ENCODE measurements around the gene ZNF484.
"Not testable (repeated sequence)": the region's sequence is repeated elsewhere in the genome, so short reads cannot be mapped to it uniquely, and the experiment has no call there.

The ZNF484 gene

DNA sequence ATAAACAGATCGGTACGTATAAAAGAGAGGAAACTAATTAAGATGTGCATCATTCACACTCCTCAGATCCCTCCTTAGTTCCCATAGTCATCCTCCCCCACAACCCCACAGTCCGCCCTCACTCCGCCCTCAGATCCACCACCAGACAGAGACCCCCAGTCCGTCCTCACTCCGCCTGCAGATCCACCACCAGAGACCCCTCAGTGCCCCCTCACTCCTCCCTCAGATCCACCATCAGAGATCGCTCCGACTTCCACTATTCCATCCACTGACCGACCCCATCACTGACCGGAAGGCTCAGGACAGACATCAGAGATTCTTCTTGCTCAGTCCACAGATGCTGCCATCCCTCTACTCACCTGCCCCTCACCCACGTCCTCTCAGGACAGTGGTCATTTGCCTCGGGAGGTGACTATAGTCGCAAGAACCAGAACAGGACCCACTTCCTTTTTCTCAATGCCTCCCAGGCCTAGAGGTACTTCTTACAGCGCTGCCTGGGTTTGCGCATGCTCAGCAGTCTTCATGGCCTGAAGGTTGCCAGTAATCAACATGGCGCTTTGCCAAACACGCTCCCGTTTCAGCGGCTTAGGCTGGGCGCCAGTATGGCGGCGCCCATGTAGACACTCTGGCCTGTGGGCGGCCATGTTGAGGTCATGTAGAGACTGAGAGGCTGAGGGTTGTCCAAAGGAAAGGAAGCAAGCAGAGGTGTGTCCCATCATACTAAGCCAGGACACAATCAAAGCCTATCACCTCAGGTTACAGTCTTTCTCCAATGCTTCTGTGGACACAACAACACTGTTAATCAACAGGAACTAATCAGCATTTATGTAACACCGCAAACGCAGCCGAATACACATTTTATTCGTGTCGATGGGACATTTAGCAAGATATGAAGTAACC lies at the start of gene ZNF484:
Gene ZNF484, minus strand, starts transcription at position 508 of the 900 bp plus-strand sequence. CDS start 3,009 bp downstream, outside the sequence.
- peak; percentile 98 for DNase-seq (ENCODE audit: low read depth)

DNA sequence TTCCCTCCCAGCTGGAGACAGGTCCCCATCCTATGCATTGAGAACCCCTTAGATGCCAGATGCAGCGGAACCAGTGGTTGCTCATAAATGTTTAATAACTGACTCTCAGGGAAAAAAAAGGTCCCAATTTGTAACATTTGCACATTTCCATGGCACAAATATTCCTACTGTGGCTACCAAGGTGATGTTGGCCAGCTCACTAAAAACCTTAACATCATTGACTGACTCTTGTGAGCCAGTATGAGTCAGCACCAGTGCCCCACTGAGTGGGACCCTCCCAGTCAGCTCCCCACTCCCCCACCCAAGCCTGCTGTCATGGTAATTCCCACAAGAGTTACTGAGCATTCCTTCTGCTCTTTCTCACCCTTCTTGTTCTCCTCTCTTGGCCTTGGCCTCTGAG lies 42.6 kb upstream of the ZNF484 start:
- no peak for DNase-seq (ENCODE audit: low read depth)

DNA sequence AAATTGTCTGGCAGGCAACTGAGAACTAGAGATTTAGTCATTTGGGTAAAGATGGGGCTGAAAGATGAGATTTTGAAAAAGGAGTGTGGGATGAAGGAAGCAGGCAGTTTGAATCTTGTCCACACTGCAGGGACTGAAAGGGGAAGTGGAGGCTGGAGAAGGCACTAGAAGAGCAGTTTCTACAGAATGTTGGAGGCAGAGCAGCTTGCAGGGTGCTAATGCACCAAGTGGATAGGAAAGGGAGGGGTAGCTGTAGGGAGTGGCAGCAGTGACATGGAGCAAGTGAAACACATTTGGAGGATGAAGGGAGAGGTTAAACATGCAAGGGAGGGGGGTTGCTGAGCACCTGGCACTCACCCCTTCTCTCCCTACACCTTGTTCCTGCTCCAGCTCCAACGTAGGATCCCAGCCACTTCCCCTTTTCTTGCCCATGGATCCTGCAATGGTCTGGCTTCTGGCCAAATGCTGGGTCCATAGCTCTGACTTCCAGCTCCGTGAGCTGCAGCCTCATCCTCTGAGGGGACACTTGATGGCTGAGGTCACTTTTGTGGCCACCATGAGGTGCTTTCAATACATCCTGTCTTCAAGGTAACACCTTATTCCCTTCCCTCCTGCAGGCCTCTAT lies 39.5 kb upstream of the ZNF484 start:
- DNase-seq (ENCODE audit: low read depth): no peak

DNA sequence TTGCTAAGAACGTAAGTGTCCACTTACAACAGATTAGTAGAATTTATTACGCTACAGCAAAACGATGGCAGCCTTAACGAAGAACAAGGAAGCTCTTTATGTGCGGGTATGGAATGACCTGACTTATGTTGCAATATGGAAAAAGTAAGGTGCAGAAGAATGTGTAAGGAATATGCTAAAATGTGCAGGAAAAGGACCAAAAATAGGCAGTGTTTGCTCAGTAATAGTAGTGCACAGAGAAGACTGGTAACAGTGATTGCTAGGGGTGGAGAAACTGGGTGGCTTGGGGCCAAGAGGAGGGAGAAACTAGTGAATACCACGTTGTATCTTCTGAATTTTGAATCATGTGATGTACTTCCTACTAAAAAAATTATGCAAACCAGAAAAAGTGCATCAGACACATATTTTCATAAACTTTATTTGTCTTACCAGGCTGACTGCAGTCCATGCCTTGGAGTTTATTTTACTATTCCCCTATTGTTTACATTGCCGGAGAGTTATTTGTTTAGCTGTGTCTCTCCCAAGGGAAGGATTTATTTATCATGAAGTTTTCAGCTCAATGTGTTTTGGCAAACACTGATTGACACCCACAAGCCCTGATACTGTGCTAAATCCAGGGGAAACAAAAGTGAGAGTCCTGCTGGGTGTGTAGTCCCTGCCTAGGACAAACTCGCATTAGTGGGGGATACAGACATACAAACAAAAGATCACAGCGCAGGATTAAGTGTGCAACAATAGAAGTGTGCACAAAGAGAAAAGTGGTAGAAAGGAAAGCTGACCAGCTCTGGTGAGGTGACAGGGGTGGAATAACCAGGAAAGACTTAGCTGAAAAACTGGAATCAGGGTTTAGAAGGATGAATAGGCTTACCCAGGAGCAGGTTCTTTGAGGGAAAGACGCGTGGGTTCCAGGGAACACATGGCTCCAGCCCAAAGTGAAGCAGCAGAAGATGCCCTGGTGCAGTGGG lies 34.0 kb upstream of the ZNF484 start:
- no peak for DNase-seq (ENCODE audit: low read depth)

DNA sequence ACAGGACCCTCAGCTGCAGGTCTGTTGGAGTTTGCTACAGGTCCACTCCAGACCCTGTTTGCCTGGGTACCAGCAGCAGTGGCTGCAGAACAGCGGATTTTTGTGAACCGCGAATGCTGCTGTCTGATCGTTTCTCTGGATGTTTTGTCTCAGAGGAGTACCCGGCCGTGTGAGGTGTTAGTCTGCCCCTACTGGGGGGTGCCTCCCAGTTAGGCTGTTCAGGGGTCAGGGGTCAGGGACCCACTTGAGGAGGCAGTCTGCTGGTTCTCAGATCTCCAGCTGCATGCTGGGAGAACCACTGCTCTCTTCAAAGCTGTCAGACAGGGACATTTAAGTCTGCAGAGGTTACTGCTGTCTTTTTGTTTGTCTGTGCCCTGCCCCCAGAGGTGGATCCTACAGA lies 27.3 kb upstream of the ZNF484 start:
- DNase-seq (ENCODE audit: low read depth): not testable (repeated sequence)

DNA sequence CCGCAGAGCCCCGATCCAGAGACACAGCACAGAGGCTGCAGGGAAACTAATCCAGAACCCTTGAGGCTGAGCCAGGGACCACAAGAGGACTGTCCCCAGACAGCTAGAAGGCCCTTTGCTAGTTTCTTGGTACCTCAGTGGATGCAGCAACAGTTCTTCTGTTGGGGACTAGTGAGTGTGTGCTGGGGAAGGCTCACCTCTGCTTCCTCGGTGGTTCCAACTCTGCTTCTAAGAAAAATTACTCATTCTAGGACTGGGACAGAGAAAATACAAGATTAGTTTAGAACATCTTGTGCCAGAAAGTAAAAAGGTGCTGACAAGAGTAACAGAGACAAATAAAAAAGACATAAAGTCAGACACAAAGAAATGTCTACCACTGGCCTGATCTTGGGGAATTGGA lies 19.5 kb upstream of the ZNF484 start:
- DNase-seq (ENCODE audit: low read depth): no peak

DNA sequence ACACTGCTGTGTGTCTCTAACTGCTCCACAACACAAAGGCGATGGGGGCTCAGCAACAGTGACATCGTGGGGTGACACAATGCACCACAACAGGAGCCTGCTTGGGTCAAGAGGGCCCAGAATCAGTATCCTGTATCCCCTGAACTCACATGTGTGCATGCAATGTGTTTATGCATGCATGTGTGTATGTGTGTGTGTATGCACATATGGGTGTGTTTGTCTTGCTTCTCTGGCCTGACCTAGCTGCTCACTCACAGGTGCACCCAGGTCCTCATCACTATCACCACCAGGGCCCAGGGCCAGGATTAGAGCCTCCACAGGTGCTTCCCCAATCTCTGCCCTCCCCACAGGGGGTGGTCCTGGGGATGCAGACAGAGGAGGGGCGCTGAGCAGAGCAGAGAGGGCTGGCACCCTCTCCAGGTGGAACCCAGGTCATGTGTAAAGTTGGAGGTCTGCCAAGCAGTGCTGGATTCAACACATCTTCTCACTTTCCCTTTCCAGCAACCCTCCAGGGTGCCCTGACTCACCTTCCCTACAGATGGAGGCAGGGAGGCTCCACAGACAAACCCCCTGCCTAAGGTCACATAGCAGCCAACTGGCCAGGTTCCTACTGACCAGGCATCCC lies 18.1 kb upstream of the ZNF484 start:
- DNase-seq (ENCODE audit: low read depth): no peak

DNA sequence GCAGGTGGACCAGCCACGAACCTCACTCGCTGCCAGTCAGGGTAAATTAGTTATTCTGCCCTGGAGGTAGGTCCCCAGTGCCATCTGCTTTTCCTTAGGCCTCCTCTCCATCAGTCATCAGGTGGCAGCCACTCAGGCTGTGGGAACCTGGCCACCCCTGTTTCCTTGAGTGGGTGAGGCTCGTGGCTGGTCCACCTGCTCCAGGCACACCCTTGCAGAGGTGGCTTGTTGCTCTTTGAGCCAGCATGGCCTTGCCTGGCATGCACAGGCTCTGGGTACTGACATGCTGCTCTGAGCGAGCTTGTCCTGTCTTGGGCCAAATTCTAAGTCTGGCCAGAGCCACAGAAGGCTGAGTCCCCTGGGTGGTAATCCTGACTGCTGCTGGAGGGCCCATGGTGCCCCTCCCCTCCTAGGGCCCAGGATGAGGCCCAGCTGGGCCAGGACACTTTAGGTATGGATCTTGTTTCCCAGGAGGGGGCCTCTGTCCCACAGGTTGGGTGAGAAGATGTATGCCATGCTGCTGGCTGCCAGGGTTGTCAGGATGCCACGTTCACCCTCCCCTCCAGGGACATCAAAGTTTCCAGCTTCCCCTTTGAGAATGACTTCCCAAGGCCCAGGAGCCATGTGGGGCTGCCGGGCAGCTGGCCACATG lies 17.0 kb upstream of the ZNF484 start:
- no peak for DNase-seq (ENCODE audit: low read depth)

DNA sequence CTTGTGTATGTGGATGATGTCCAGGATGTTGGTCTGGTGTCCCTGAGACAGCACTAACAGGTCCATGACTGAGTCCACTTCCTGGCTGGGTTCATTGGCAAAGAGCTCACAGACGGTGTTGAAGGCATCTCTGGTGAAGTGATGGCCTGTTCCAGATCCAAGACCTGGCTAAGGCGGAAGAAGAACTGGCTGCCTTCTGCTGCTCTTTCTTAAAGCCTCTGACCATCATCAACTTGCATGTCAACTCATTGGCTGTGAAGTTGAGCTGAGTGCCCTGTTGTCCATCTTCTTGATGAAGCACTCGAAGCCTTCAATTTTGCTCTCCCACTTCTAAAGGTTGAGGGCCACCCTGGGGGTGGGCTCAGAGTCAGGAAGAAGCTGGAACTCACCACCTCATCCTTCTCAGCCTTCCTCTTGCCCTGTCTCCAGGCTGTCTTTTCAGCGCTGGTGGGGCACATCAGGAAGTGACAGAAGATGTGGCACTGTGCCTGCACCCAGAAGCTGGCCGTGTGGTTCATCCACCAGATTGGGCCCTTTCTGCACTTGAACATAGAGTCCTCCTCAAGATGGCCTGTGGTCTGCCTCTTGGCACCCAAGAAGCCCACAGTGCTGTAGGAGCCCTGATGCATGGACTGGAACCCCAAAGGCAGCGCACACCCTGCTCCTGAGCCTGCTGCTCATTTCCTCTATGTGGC lies 16.2 kb upstream of the ZNF484 start:
- not testable (repeated sequence) for DNase-seq (ENCODE audit: low read depth)

DNA sequence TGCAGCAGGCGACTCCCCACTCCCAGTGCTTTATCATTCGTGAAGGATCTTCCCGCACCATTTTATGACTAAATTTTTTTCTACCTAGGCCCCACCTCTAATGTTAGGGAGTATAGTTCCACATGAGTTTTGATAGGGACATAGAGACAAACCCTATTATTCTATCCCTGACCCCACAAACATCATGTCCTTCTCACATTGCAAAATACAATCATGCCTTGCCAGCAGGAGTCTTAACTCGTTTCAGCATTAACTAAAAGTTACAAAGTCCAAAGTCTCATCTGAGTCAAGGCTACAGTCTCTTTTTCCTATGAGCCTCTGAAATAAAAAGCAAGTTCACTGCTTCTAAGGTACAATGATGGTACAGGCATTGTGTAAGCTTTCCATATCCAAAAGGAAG lies 14.4 kb upstream of the ZNF484 start:
- DNase-seq (ENCODE audit: low read depth): not testable (repeated sequence)

DNA sequence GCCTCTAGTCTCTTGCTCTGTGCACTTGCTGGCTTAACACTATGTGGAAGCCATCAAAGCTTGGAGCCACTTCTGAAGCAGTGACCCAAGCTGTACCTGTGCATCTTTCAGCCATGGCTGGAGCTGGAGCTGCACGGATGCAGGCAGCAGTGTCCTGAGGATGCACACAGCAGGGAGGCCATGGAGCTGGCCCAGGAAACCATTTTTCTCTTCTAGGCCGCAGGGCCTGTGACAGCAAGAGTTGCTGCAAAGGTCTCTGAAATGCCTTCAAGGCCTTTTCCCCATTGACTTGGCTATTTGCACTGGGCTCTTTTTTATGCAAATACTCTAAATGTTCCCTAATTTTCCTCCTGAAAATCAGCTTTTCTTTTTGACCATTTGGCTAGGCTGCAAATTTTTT lies 12.9 kb upstream of the ZNF484 start:
- no peak for DNase-seq (ENCODE audit: low read depth)

DNA sequence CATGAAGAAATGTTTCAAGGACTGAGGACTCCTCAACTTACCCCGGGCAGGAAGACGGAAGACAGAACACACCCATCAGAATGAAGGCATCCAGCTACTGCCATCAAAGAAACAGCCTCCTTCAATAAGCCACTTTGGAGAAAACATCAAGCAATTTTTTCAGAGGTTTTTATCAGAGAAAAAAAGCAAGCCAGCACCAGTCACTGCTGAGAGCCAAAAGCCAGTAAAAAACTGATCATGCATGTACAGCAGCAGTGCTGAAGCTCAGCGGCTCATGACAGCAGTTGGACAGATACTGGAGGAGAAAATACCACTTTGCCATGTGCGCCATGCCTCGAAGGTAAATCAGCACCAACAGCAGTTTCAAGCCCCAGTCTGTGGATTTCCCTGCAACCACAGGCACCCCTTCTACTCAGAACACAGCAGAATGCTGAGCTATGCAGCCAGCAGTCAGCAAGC lies 10.1 kb upstream of the ZNF484 start:
- DNase-seq (ENCODE audit: low read depth): no peak

DNA sequence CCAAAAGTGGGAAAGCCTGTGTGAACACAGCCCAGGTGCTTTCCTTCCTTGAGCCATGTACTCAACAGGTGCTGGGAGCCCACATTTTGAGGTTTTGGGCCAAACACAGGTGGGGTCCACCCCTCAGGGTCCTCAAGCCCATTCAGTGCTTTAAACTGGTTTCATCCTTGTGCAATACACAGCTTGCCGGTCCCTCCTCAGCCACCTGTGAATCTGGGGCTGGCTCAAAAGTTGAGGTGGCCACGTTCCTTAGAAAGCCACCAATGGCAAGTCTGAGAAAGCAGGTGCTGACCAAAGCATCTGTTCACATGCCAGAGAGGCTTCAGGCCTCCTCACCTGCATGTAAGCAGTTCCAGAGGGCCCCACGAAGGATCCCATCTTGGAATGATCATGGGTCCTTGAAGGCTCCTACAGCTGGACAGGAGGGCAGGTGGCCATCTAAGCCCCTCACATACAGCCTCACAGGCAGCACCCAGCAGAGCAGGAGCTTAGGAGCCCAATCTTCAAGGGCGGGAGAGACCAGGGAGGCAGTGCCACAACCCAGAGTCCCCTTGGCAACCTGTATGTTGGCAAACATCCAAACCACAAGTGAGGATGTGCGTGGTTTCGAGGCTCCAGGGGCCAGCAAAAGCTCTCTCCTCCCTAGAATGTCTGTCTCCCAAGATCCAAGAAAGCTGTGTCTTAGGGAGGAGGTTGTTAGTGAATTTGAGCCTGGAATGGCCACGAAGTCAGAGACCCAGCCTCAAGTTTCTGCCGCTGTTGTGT lies 9.2 kb upstream of the ZNF484 start:
- not testable (repeated sequence) for DNase-seq (ENCODE audit: low read depth)

DNA sequence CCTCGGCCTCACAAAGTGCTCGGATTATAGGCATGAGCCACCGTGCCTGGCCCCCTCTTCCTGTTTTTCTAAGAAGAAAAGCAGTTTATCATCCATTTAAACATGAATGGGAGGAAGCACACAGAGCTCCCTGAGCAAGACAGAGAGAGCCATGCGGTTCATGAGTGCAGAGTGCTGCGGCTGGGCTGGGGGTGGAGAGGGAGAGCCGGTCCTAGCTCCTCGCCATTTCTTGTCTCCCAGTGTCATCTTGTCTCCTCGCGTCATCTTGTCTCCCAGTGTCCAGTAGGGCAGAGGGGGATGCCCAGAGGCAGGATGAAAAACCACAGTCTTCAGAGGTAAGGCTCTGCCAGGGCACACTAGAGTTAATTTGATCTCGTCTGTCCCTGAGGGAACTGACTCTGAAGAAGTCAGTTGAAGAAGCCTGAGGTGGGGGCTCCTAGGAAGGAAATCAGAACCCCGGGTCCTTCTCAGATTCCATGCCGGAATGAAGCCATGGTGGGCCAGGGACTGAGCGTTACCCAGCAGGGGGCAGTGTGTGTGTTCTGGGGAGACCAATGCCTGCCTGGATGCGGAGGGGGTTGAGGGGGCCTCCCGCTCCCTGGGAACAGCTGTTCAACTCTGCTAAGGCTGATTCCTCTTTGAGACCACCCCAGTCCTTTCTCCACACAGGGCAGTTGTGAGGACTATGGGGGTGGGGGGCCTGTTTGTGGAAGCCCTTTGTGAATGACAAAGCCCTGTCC lies 6.0 kb upstream of the ZNF484 start:
- not testable (repeated sequence) for DNase-seq (ENCODE audit: low read depth)

DNA sequence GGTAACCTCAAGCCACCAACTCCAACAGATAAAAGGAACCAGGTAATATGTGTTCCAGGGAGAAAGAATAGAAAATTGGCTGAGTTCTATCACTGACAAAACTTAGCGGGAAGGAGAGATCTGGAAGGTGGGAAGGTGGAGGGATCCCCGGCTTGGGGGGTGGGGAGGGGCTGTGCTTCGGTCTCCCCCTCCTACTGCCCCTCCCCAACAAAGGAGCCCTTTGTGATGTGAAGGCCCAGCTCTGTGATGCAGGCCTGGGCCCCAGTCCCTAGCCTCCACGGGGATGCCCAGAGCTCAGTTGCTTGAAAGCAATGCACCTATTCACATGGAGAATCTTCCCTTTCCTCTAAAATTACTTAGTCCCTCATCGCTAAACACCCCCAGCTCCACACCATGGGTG lies 4.4 kb upstream of the ZNF484 start:
- DNase-seq (ENCODE audit: low read depth): no peak

DNA sequence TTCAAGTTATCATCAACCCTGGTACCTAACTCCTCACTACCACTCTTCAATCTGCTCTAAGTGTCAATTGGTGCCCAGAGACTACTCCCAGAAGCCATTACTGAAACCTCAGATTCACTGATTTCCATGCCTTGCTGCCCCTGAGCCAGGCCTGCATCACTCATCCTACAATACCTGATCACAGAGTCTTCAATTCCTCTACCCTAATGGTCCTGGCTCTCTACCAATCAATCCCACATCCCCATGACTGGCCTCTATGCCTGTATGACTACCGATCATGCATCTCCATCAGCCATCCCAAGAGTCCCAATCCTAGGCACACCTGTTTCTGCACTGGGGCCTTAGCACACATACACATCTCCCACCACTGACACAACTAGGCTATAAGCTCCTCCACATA lies 2.5 kb downstream of the ZNF484 start:
- DNase-seq (ENCODE audit: low read depth): no peak

DNA sequence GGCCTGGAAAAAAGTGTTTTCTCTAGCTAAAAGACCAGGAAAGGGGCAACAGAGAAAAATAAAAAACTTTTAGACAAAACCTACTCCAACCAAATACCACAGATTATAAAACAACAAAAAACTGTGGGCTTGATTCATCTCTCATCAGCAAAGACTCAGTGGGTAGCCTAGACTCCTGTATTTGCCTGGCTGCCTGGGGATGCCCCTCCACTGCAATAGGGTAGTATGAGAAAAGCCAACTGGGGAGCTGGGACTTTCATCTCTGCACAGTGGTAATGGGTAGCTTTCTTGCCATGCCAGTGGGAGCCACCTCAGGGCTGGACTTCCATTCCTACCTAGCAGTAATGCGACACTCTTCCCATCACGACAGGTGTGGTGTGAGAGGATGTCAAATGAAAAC lies 7.5 kb downstream of the ZNF484 start:
- no peak for DNase-seq (ENCODE audit: low read depth)

DNA sequence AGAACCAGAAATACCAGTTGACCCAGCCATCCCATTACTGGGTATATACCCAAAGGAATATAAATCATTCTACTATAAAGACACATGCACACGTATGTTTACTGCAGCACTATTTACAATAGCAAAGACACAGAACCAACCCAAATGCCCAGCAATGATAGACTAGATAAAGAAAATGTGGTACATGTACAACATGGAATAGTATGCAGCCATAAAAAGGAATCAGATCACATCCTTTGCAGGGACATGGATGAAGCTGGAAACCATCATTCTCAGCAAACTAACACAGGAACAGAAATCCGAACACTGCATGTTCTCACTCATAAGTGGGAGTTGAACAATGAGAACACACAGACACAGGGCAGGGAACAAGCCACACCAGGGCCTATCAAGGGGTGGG lies 11.2 kb downstream of the ZNF484 start:
- not testable (repeated sequence) for DNase-seq (ENCODE audit: low read depth)

DNA sequence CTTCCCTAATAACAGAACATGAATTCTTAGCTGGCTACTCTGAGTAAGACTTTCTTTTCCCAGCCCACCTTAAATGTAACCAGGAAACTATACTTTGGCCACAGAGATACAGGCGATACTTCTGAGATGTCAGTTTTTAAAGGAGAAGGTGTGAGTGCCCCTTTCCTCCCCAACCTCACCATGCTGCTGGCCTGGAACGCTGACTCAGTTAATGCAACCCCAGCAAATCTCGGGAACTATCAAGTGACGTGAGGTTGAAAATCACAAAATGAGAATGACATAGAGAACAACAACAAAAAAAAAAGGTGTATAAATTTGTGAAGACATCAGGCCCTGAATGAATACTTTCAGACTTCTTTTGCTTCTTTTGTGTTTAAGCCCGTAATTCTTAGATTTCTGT lies 13.7 kb downstream of the ZNF484 start:
- no peak for DNase-seq (ENCODE audit: low read depth)

All from stimulated activated CD4-positive, alpha-beta T cell treated with anti-CD3 and anti-CD28 coated beads, Interleukin-2, amount 100 ng/mL, for 4 hours (primary cell).